Stimulated activated CD8-positive, alpha-beta memory T cell treated with anti-CD3 and anti-CD28 coated beads, Interleukin-4, amount 100 ng/mL, for 24 hours (primary cell): ENCODE measurements around the gene ATRN.
"Not testable (repeated sequence)": the region's sequence is repeated elsewhere in the genome, so short reads cannot be mapped to it uniquely, and the experiment has no call there.

ENCODE experiments used
- DNase-seq: peaks from one replicate; pipeline ENCODE4 v3.0.0-alpha.2; 2020; ENCODE audit warnings: low read depth

ATRN gene

DNA sequence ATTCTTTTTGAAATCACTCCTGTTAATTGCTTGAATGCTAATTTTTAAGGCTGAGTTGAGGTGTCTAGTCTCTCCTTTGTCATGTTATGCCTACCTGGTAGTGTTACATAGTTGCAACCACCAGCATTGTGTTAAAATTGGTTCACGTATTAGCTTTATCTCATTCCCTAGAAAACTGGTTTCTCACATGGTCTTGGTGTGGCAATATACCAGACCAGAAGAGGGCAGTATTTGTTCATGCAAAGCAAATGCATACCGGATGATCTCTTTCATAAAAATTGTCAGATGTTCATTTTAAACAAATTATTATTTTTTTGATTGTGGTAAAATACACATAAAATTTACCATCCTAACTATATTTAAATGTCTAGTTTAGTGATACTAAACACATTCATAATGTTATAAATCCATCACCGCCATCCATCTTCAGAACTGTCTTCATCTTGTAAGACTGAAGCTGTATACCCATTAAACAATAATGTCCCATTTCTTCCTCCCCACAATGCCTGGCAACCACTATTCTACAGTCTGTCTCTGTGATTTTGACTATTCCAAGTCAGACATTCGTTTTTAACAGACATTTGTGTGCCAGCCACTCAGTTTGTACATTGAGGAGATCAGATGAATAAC is 92.8 kb downstream of the ATRN start:
- DNase-seq = no peak

DNA sequence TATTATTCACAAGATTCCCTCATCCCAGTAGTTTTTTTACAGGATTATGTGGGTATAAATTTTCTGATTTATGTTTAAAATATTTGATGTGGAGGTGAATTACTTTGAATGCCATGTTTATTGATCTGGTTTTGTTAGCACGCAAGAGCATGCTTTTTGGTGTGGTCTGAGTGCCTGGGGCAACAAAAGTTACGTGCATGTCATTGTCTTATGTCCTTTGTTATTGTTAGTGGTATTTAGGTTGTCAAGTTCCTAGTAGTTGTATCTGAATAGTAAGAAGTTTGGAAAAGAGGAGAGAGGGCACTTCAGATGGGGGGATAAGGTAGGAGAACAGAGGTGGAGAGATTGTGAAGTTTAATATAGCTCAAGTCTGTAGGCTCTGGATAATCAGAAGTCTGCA is 95.0 kb downstream of the ATRN start:
- no peak for DNase-seq

DNA sequence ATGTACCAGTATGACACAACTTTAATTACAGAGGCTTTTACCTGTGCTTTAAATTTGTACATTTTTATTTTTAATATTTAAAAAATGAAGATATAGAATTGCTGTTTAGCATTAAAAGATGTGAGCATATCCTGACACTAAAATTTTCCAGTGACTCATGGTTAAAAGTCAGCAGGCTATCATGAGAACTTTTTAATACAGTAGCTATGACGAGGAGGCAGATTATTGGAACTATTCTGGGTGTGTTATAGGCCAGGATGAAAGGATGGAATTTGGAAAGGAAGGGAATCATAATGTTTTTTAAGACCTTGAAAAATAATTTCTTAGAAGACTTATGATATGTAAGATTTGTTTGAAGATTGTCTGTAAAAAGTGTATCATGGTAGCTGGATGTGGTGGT is 101.3 kb downstream of the ATRN start:
- DNase-seq = no peak

DNA sequence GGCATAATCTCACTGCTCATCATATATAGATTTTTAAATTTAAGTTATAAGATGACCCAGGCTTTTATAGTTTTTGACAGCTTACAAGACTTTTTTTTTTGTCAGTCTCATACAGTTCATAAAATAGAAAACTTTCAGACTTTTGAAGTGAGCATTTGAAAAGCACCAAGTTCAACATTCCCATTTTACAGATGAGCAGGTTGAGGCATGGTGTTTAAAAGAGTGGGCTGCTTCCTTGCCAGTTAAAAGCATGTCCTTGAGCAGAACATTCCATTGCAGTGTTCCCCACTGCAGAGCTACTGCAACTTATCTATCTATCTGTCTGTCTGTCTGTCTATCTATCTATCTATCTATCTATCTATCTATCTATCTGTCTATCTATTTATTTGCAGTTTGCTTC is 105.5 kb downstream of the ATRN start:
- no peak for DNase-seq

DNA sequence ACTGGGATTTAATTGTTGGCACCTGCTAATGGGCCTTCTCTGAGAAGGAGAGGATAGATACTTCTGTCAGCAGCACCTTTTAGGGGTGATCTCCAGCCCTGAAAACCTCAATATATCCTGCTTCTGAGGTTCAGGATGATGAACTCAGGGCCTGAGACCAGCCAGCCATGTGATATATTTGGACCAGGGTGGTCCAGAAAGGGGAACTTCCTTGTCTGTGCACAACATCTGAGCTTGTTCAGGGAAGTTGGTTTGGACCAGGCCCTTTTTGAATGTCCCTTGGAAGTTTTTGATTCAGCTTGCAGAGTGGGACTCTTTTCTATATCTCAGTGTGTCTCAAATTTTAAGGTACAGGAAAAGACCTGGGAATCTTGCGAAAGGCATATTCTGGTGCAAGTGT is 106.5 kb downstream of the ATRN start:
- no peak for DNase-seq

DNA sequence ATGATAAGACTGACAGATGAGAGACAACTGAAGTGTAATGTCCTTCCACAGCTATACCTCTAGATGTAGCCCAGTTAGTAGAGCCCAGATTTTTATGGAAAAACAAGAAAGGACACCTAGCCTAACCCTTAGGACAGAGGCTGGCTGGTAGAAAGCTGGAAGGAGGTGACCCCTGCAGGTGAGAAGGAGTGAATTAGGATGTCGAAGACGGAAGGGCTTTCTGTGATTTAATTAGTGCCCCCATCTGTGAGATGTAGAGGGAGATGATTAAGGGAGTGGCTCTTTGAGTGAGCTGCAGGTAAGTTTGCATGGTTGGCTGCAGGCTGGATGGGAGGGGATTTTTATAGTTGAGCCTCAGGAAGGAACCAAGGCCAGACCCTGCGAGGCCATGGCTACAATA is 109.6 kb downstream of the ATRN start:
- no peak for DNase-seq

DNA sequence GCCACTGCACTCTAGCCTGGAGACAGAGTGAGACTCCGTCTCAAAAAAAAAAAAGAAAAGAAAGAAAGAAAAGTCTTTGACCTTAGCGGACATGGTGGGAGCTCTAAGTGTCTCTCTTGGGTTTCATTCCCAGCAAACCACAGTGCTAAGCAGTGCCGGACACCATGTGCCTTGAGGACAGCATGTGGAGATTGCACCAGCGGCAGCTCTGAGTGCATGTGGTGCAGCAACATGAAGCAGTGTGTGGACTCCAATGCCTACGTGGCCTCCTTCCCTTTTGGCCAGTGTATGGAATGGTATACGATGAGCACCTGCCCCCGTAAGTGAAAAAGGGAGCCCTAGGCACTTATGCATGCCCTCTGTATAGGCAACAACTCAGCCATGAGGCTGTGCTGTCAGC is 112.9 kb downstream of the ATRN start:
- no peak for DNase-seq

DNA sequence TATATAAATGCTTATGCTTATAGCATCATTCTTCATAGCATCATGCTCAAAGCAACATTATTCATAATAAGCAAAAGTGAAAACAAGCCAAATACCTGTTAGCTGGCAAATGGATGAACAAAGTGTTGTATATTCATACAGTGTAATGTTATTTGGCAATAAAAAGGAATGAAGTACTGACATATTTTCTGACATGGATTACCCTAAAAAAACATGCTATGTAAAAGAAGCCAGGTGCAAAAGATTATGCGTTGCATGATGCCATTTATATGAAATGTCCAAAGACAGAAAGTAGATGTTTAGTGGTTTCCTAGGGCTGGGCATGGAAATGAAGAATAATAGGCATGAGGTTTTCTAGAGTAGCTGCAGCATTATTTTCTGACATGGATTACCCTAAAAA is 115.3 kb downstream of the ATRN start:
- DNase-seq = no peak

DNA sequence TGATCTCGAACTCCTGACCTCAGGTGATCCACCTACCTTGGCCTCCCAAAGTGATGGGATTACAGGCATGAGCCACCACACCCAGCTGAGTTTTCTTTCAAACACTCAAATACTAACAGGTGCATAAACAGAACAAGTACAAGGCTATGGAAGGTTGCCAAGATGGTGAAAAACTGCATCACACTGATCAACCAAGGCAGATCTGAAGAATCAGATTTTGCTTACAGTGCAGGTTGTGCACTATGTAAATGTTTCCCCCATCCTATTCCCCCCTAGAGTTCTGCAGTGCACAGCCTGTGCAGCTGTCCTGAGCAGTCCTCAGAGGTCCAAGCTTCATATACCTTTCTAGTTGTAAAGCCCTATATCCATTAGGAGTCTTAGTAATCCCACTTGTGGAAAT is 119.3 kb downstream of the ATRN start:
- DNase-seq = no peak

DNA sequence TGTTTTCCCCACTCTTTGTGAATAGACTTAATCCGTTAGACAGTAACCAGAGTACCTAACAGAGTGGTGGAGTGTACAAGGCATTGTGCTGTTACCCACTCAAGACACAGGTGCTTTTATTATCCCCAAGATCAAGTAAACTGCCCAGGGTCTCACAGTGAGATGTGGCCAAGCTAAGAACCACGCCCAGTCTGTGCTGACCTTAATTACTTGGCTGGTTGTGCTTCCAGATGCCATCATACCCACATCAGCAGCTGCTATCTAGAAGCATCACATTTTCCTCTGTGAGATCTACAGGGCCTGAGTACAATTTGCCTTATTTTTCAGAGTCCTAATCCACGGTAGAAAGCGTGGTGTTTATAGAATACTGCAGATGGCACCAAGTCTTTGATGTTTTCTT is 122.1 kb downstream of the ATRN start:
- DNase-seq = no peak

DNA sequence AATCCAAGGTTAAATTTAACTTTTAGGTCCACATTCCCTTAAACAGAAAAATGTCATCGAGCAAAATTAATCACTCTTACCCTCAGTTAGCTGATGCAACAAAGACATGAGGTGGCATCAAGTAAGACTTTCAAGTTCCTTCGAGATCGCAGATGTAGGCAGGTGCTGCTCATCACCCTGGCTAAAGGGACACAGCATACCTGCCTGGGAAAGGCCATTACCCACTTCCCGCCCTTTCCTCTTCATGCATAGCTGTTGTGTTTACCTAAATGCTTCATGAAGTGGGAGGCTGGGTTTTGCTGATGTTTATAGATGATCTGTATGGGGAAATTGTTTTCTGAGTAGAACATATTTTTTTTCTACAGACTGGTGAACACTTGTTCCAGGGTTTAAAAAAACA is 124.7 kb downstream of the ATRN start:
- DNase-seq = no peak

DNA sequence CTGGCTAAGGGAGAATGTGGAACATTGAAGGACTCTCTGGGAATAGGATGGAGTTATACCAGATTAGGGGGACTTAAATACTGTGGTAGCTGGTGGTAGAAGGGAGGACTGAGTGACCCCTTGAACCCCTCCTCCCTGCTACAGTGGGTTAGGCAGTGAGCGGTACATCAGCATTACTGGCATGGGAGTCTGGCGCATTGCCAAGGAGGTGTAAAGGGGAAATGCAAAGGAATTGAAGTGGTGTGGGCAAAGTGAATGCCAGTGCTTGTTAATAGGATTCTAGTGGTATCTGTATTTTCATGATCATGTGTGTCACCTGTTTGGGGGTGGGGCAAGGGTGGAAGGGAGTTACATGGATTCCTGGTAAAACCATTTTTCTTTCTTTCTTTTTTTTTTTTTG is 132.3 kb downstream of the ATRN start:
- no peak for DNase-seq

DNA sequence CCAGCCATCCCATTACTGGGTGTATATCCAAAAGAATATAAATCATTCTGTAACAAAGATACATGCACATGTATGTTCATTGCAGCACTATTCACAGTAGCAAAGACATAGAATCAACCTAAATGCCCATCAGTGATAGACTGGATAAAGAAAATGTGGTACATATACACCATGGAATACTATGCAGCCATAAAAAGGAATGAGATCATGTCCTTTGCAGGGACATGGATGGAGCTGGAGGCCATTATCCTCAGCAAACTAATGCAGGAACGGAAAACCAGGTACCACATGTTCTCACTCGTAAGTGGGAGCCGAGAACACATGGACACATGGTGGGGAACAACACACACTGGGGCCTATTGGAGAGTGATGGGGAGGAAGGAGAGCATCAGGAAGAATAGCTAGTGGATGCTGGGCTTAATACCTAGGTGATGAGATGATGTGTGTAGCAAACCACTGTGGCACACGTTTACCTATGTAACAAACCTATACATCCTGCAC is 134.6 kb downstream of the ATRN start:
- not testable (repeated sequence) for DNase-seq

DNA sequence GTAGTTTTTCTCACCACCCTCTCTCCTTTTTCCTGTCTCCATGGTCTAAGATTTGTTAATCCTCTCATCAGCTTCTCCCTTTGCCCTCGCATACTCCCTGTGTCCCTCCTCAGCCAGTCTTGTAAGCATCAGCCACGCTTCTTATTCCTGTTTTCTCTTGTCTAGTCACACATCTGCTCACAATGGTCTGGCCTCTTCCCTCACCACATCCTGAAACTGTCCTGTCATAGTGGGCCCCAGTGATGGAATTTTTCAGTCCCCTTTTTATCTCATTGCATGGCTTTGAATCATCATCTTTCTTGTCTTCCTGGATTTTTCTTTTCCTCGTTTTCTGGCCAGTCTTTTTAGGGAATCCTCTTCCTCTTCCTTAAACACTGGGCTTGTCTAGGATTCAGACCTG is 135.2 kb downstream of the ATRN start:
- no peak for DNase-seq

DNA sequence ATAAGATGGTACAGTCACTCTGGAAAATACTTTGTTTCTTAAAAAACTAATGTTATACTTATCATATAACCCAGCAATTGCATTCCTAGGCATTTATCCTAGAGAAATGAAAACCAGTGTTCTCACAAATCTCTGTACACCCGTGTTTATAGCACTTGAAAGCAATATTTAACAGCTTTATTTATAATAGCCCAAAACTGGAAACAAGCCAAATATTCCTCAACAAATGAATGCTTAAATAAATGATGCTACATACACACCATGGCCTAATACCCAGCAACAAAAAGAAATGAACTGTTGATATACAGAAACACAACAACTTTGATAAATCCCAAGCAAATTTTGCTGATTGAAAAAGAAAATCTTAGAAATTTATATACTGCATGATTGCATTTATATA is 141.1 kb downstream of the ATRN start:
- DNase-seq = no peak

DNA sequence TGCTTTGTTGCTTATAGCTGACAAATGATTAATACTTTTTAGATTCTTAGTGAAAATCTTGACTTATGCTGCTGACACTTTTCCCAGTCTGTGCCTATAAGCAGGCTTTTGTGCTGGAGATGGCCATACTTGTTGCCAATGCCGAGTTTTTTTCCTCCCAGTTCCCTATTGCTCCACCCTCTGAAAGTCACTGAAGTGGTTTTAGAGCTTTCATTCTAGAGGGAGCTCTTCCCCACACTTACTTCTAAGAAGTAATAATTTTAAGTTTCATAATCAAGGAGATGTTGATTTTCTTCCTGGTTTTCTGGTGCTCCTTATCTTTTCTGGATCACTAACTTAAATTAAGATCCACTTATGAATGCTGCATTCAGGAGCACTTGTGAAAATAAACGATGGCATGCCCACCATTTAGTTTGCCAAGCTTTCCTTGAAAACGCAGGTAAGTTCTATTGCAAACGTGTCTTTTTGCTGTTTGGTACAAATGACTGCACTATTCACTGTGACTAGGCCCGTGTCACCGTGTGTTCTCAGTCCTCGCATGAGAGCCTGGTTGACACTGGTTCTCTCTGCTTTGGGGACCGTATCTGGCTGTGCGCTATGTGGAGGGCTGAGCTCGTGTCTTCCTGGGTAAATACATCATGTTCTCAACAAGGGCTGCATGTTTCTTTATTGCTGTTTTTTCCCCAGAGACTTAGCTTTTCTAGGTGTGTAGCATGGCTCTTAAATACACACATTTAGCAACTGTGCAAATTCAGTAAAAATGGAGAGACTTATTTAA is 142.2 kb downstream of the ATRN start:
- no peak for DNase-seq

DNA sequence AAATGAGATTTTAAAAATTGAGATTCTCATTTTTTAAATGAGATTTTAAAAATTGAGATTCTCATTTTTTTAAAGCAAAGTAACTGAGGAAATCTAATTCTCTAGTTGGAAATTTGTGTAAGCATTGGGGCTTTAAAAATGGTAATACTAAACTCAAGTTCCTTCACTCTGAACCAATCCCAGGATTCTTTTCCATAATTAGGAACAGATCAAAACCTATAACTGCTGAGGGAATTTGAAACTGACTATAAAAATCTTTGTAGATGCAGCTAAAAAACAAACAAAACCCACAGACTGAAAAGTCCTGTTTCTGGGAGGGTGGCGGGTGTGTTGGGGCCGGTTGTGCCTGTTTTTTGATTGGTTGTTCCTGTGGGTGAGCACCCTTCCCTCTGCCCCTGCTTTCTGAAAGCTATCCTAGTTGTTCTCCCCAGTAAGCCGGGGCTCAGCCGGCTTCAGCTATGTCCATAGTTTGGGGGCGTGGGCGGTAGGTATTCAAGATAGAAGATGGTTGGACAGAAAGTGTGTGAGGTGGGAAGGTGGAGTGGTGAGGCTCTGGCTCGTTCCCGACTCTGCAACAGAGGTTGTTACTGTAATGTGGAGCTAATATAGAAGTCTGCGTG is 143.1 kb downstream of the ATRN start:
- no peak for DNase-seq

DNA sequence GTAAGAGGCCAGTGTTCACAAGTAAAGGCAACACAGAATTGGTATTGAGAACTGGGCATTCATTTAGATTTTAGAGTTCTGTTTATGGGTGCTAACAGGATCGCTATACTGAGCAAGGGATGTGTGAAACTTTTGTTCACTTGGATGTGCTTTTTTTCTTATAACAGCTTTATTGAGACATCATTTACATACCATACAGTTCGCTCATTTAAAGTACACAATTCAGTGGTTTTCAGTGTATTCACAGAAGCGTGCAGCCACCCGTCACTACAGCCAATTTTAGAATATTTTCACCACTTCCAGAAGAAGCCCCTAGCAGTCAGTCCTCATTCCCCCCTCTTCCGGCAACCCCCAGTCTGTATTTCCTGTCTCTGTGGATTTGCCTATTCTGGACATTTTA is 143.6 kb downstream of the ATRN start:
- no peak for DNase-seq

DNA sequence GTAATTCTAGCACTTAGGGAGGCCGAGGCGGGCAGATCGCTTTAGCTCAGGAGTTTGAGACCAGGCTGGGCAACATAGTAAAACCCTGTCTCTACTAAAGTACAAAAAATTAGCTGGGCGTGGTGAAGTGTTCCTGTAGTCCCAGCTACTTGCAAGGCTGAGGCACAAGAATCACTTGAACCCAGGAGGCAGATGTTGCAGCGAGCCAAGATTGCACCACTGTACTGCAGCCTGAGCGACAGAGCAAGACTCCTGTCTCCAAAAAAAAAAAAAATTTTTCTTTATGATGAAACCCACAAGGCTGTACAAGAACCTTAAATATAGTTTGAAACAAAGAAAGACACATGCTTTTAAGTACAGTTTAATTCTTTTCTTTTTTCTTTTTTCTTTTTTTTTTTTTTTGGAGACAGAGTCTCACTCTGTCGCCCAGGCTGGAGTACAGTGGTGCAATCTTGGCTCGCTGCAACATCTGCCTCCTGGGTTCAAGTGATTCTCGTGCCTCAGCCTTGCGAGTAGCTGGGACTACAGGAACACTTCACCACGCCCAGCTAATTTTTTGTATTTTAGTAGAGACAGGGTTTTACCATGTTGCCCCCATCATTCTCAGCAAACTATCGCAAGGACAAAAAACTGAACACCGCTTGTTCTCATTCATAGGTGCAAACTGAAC is 144.5 kb downstream of the ATRN start:
- not testable (repeated sequence) for DNase-seq

DNA sequence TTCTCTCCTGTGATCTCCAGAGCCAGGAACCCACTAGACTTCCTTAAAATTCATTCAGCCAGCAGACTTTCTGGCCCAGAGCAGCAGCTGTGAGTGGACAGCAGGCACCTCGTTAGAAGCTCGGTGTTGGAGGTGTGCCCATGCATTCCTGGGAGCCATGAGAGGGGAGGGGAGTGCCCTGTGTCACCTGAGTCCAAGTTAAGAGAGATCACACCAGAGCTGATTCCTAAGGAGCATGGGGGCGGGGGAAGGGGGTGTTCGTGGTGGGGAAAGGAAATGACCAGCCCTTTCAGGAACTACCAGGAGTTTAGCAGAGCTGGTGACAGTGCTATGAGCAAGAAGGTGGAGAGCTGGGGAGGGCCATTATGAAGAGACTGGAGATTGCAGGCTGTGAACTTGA is 145.4 kb downstream of the ATRN start:
- DNase-seq = no peak

DNA sequence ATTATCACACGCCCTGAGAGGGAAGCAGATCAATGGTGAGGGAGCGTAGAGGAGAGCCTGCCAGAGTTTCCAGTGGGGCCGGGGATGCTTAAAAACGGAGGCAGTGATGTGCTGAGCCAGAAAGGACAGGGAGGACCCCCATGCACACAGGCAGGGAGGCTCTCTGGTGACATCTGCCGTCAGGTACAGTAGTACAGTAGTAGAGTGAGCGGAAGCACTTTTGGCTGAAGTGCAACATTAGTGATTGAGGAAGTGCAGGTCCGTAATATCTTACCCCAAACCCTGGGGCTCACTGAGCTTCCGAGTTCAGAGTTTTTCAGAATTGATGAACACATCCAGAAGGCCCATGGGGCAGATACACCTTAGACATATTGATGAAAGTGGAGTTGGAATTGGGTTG is 150.3 kb downstream of the ATRN start:
- no peak for DNase-seq

DNA sequence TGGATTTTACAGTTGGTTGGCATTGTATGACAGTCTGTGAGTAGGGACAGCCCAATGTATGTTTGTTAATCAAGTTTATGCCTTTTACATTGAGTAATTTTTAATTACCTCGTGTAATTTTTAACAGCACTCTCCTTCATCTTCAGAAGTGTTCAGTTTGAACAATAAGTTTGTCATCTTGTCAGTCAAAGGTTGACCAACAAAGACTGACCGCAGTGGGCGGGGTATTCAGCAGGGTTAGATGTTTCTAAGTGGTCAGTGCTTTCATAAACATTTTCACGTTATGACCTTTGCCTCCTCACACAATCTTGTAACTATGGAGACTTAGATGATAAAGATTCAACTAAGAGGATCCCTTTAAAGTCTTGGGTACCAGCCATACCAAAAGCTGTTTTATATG is 151.6 kb downstream of the ATRN start:
- DNase-seq = no peak

DNA sequence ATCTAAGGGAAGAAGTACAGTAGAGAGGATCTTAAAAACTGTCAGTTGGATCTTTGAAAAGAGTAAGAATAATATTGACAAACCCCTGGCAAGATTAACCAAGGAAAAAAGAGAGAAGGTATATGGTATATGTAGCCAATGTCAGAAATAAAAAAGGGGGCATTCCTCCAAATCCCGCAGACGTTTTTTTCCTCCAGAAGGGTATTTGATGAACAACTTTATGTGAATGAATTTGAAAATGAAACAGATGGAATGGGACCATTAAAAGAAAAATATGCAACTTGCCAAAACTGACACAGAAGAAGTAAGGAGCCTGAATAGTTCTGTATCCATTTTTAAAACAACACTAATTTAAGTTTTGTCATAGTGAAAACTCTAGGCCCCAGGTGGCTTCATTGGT is 156.7 kb downstream of the ATRN start:
- no peak for DNase-seq
